ENCODE measurements around the gene DLG1.

DLG1 gene

GRCh38 chr3:197225579-197225978 is 72.8 kb downstream of the DLG1 start:
- DNase-seq (ENCODE audit: low spot score), result no peak
- TF ChIP-seq CTCF (IDR thresholded peaks at IDR 0.05; ENCODE audit: extremely low read depth, missing control alignments), result no peak

GRCh38 chr3:197224034-197224444 is 74.4 kb downstream of the DLG1 start:
- peak; percentile 30 for TF ChIP-seq CTCF (IDR thresholded peaks at IDR 0.05; ENCODE audit: extremely low read depth, missing control alignments)
- peak; percentile 33 for DNase-seq (ENCODE audit: low spot score)

GRCh38 chr3:197222937-197223370 is 75.5 kb downstream of the DLG1 start:
- no peak for DNase-seq (ENCODE audit: low spot score)
- no peak for TF ChIP-seq CTCF (IDR thresholded peaks at IDR 0.05; ENCODE audit: extremely low read depth, missing control alignments)

- DNase-seq (ENCODE audit: low spot score), result no peak
- no peak for TF ChIP-seq CTCF (IDR thresholded peaks at IDR 0.05; ENCODE audit: extremely low read depth, missing control alignments)
Observed at GRCh38 chr3:197219619-197220018, 78.8 kb downstream of the DLG1 start.

- no peak for DNase-seq (ENCODE audit: low spot score)
- no peak for TF ChIP-seq CTCF (IDR thresholded peaks at IDR 0.05; ENCODE audit: extremely low read depth, missing control alignments)
Observed at GRCh38 chr3:197218210-197218609, 80.2 kb downstream of the DLG1 start.

GRCh38 chr3:197216914-197217313 is 81.5 kb downstream of the DLG1 start:
- DNase-seq (ENCODE audit: low spot score), result no peak
- no peak for TF ChIP-seq CTCF (IDR thresholded peaks at IDR 0.05; ENCODE audit: extremely low read depth, missing control alignments)

GRCh38 chr3:197216169-197216860 is 82.1 kb downstream of the DLG1 start:
- DNase-seq (ENCODE audit: low spot score), result no peak
- TF ChIP-seq CTCF (IDR thresholded peaks at IDR 0.05; ENCODE audit: extremely low read depth, missing control alignments), result no peak

Data from GM20000 (cell line).